ENCODE measurements around the gene PALB2. TPM values are rescaled to one million over a fixed set of nuclear protein-coding genes. Genes with fewer than 3 reads are reported as not detected.

Gene PALB2
- total and polyA plus RNA-seq, 9 of the 15 experiments (the other 6 are each of a cell fraction or from before 2014, with no cell fraction given) = 7.0 to 25.8 (median 15.2) TPM

GRCh38 chr16:23640931-23641765 lies at the start of gene PALB2, which contains the start of gene DCTN5 (continued):
- no peak for TF ChIP-seq ZNF318 (IDR thresholded peaks at IDR 0.05; ENCODE audit: borderline replicate concordance in 1 of 2, low read depth in 1 of 2)
- TF ChIP-seq SOX6 (IDR thresholded peaks at IDR 0.05) = 0 out of 2 replicates have a peak, but pooled peaks have one; percentile 23
- peak; percentile 78 for TF ChIP-seq CREB3L1 (IDR thresholded peaks at IDR 0.05; ENCODE audit: borderline replicate concordance, low read depth)
- TF ChIP-seq ZBTB11 (CRISPR knock-in tag; IDR thresholded peaks at IDR 0.05) = peak; percentile 78 to 96 (median 83); a peak in 5 of 6 replicates
- peak; percentile 23; the same call in 1 of the 2 replicates for TF ChIP-seq CBFA2T3 (IDR thresholded peaks at IDR 0.05)
- peak; percentile 94 for TF ChIP-seq MYC (IDR thresholded peaks at IDR 0.05; ENCODE audit: low read depth, low read length)
- TF ChIP-seq MYC (CRISPR knock-in tag; IDR thresholded peaks at IDR 0.05; ENCODE audit: borderline replicate concordance, low read depth) = 0 out of 2 replicates have a peak, but pooled peaks have one; percentile 64
- no peak for TF ChIP-seq ZNF146 (CRISPR knock-in tag; IDR thresholded peaks at IDR 0.05; ENCODE audit: unreplicated experiment)
- no peak for TF ChIP-seq HDGF (IDR thresholded peaks at IDR 0.05)
- TF ChIP-seq ZNF79 (CRISPR knock-in tag; IDR thresholded peaks at IDR 0.05; ENCODE audit: low read depth) = no peak
- TF ChIP-seq ZC3H8 (IDR thresholded peaks at IDR 0.05) = no peak

Measured in K562 (cell line).